Measurements from ENCODE around the gene TNS1. TPM values are rescaled to one million over a fixed set of nuclear protein-coding genes. Genes with fewer than 3 reads are reported as not detected.

Gene TNS1
- total and polyA plus RNA-seq, 4 donors, result 67.0 to 377 (median 208) TPM

GRCh38 chr2:217836901-217837491 lies 165.8 kb downstream of the TNS1 start:
- Histone ChIP-seq H3K36me3 (ENCODE audit: control insufficient read depth in 4 of 4, insufficient read depth in 4 of 4, low read length in 4 of 4) (peaks cover 12 to 66% (median 55%) of the 10 kb centered on the region in 4 donors), H3K9me3 (ENCODE audit: control insufficient read depth in 4 of 4, insufficient read depth in 3 of 4, low read length in 3 of 4) (no peaks in the 10 kb centered on the region), H3K27ac (ENCODE audit: low read depth in 1 of 2, low read length in 1 of 2) (peak overlapping the region; percentile 80 to 86), H3K4me1 (ENCODE audit: control insufficient read depth in 5 of 5, insufficient read depth in 5 of 5, low read length in 5 of 5) (peaks cover 26 to 57% (median 38%) of the 10 kb centered on the region in 5 donors), H3K27me3 (ENCODE audit: control insufficient read depth in 3 of 3, insufficient read depth in 3 of 3, low read length in 2 of 3) (no peaks in the 10 kb centered on the region), H3K9ac (ENCODE audit: insufficient read depth in 1 of 2, low read length in 2 of 2) (peak overlapping the region in 1 of 2 donors; percentile 23), H3K4me3 (no peak overlapping the region)
- TF ChIP-seq CTCF (IDR thresholded peaks at IDR 0.05; ENCODE audit: control extremely low read depth, extremely low read depth), result no peak
- ATAC-seq (ENCODE audit: insufficient read depth, low FRiP score), result peak; percentile 42
- peak; percentile 56 to 69 (median 64) for DNase-seq
- 47 to 77% methylated on average over 9 of the region's 9 CpGs for WGBS, 2 donors

- Histone ChIP-seq H3K9ac (ENCODE audit: insufficient read depth in 1 of 2, low read length in 2 of 2) (peak overlapping the region in 1 of 2 donors; percentile 23), H3K27me3 (ENCODE audit: control insufficient read depth in 3 of 3, insufficient read depth in 3 of 3, low read length in 2 of 3) (no peaks in the 10 kb centered on the region), H3K4me3 (no peak overlapping the region), H3K4me1 (ENCODE audit: control insufficient read depth in 5 of 5, insufficient read depth in 5 of 5, low read length in 5 of 5) (peaks cover 18 to 50% (median 33%) of the 10 kb centered on the region in 5 donors), H3K36me3 (ENCODE audit: control insufficient read depth in 4 of 4, insufficient read depth in 4 of 4, low read length in 4 of 4) (peaks cover 12 to 67% (median 56%) of the 10 kb centered on the region in 4 donors), H3K9me3 (ENCODE audit: control insufficient read depth in 4 of 4, insufficient read depth in 3 of 4, low read length in 3 of 4) (no peaks in the 10 kb centered on the region), H3K27ac (ENCODE audit: low read depth in 1 of 2, low read length in 1 of 2) (peak overlapping the region; percentile 80 to 86)
- peak; percentile 82 to 89 (median 87) for DNase-seq
- TF ChIP-seq CTCF (IDR thresholded peaks at IDR 0.05; ENCODE audit: control extremely low read depth, extremely low read depth), result no peak
- WGBS, 2 donors, result 85 to 89% methylated on average over 18 of the region's 18 CpGs
- peak; percentile 25 for ATAC-seq (ENCODE audit: insufficient read depth, low FRiP score)
These were observed 166.6 kb downstream of the TNS1 start for GRCh38 chr2:217835931-217836891.

- DNase-seq (no peak), ATAC-seq (ENCODE audit: insufficient read depth, low FRiP score) (no peak)
- peak overlapping the region; percentile 75 for H3K27ac ChIP-seq (ENCODE audit: low read depth in 1 of 2, low read length in 1 of 2)
- H3K36me3 ChIP-seq (ENCODE audit: control insufficient read depth in 4 of 4, insufficient read depth in 4 of 4, low read length in 4 of 4), result peaks cover 23 to 67% (median 61%) of the 10 kb centered on the region in 4 donors
- peaks cover 15 to 38% (median 32%) of the 10 kb centered on the region in 5 donors for H3K4me1 ChIP-seq (ENCODE audit: control insufficient read depth in 5 of 5, insufficient read depth in 5 of 5, low read length in 5 of 5)
- 94 to 96% methylated on average over 11 of the region's 11 CpGs for WGBS, 2 donors
- TF ChIP-seq CTCF (IDR thresholded peaks at IDR 0.05; ENCODE audit: control extremely low read depth, extremely low read depth), result no peak
- H3K9me3 ChIP-seq (ENCODE audit: control insufficient read depth in 4 of 4, insufficient read depth in 3 of 4, low read length in 3 of 4), result no peaks in the 10 kb centered on the region
- H3K4me3 ChIP-seq, result no peak overlapping the region
- H3K9ac ChIP-seq (ENCODE audit: insufficient read depth in 1 of 2, low read length in 2 of 2), result no peak overlapping the region
- no peaks in the 10 kb centered on the region for H3K27me3 ChIP-seq (ENCODE audit: control insufficient read depth in 3 of 3, insufficient read depth in 3 of 3, low read length in 2 of 3)
These were observed 167.9 kb downstream of the TNS1 start for GRCh38 chr2:217834744-217835513.
